WERI-Rb-1 (cell line): Measurements from ENCODE around the gene BNC2.

Experiments
- DNase-seq: peaks from one replicate; pipeline ENCODE4 v3.0.0-alpha.2; 2020
- H3K27ac ChIP-seq: fragments of 250-450 bp; sonication (Bioruptor Pico); 2 replicates; pipeline ENCODE4 v1.5.1; 2020; ENCODE audit warnings: mild to moderate bottlenecking, moderate library complexity
- H3K27me3 ChIP-seq: fragments of 250-450 bp; sonication (Bioruptor Pico); 2 replicates; pipeline ENCODE4 v1.5.1; 2021; ENCODE audit warnings: mild to moderate bottlenecking, low read depth, moderate library complexity; ENCODE audit not compliant: insufficient read depth, severe bottlenecking
- H3K36me3 ChIP-seq: fragments of 250-450 bp; sonication (Bioruptor Pico); 2 replicates; pipeline ENCODE4 v1.5.1; 2020; ENCODE audit warnings: mild to moderate bottlenecking, moderate library complexity
- H3K4me3 ChIP-seq: 2 replicates; pipeline ENCODE4 v1.5.1; 2011; ENCODE audit warnings: low read depth, mild to moderate bottlenecking, control low read depth, low read length
- H3K9me3 ChIP-seq: fragments of 250-450 bp; sonication (Bioruptor Pico); 2 replicates; pipeline ENCODE4 v1.5.1; 2021; ENCODE audit warnings: mild to moderate bottlenecking, moderate library complexity; ENCODE audit not compliant: severe bottlenecking
- CTCF ChIP-seq: IDR thresholded peaks from 2 replicates; pipeline ENCODE4 v1.5.1; 2011; ENCODE audit warnings: low read depth, mild to moderate bottlenecking, control low read depth, inconsistent platforms, low read length

BNC2 gene

GRCh38 chr9:16642421-16643109, 227.9 kb downstream of the BNC2 start:
- H3K27me3 ChIP-seq, result no peaks in the 10 kb centered on the region
- H3K27ac ChIP-seq, result no peak overlapping the region
- no peak for TF ChIP-seq CTCF
- H3K36me3 ChIP-seq, result no peaks in the 10 kb centered on the region
- DNase-seq, result no peak
- no peaks in the 10 kb centered on the region for H3K9me3 ChIP-seq
- no peak overlapping the region for H3K4me3 ChIP-seq

- Histone ChIP-seq H3K4me3 (no peak overlapping the region), H3K36me3 (no peaks in the 10 kb centered on the region), H3K9me3 (no peaks in the 10 kb centered on the region), H3K27me3 (no peaks in the 10 kb centered on the region), H3K27ac (no peak overlapping the region)
- no peak for DNase-seq
- 0 out of 2 replicates have a peak, but pooled peaks have one; percentile 14 for TF ChIP-seq CTCF
Observed at GRCh38 chr9:16640649-16641048, 229.8 kb downstream of the BNC2 start.

- no peak for DNase-seq
- Histone ChIP-seq H3K27me3 (no peaks in the 10 kb centered on the region), H3K27ac (no peak overlapping the region), H3K4me3 (no peak overlapping the region), H3K36me3 (no peaks in the 10 kb centered on the region), H3K9me3 (no peaks in the 10 kb centered on the region)
- TF ChIP-seq CTCF, result no peak
Observed at GRCh38 chr9:16639644-16640043, 230.8 kb downstream of the BNC2 start.

- no peak for TF ChIP-seq CTCF
- no peak for DNase-seq
- no peaks in the 10 kb centered on the region for H3K27me3 ChIP-seq
- H3K4me3 ChIP-seq, result no peak overlapping the region
- no peaks in the 10 kb centered on the region for H3K36me3 ChIP-seq
- no peaks in the 10 kb centered on the region for H3K9me3 ChIP-seq
- H3K27ac ChIP-seq, result no peak overlapping the region
Observed at GRCh38 chr9:16637911-16638310, 232.6 kb downstream of the BNC2 start.

GRCh38 chr9:16637218-16637617, 233.3 kb downstream of the BNC2 start:
- no peak overlapping the region for H3K27ac ChIP-seq
- H3K27me3 ChIP-seq, result no peaks in the 10 kb centered on the region
- DNase-seq, result no peak
- H3K9me3 ChIP-seq, result no peaks in the 10 kb centered on the region
- H3K36me3 ChIP-seq, result no peaks in the 10 kb centered on the region
- no peak overlapping the region for H3K4me3 ChIP-seq
- TF ChIP-seq CTCF, result no peak

- Histone ChIP-seq H3K36me3 (no peaks in the 10 kb centered on the region), H3K9me3 (no peaks in the 10 kb centered on the region), H3K27ac (no peak overlapping the region), H3K27me3 (no peaks in the 10 kb centered on the region), H3K4me3 (no peak overlapping the region)
- no peak for TF ChIP-seq CTCF
- no peak for DNase-seq
Observed at GRCh38 chr9:16633794-16634193, 236.7 kb downstream of the BNC2 start.
